Measurements from ENCODE around the gene MBP.
A peak's percentile ranks its signal among the peaks of the same experiment; 100 is the strongest.

MBP gene

DNA sequence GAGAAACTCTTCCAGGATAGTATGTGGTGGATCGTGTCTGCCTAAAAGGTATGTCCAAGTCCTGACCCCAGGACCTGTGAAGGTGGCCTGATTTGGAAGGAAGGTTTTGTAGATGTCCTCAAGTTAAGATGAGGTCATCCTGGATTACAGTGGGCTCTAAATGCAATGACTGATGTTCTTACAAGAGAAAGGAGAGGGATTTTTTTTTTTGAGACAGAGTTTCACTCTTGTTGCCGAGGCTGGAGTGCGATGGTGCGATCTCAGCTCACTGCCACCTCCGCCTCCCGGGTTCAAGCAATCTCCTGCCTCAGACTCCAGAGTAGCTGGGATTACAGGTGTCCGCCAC, 19.9 kb downstream of the MBP start:
- DNase-seq, result no peak

GRCh38 chr18:77111951-77112746, 20.4 kb downstream of the MBP start:
- no peak for DNase-seq

- DNase-seq, result no peak
Observed at GRCh38 chr18:77111449-77111848, 21.1 kb downstream of the MBP start.

DNA sequence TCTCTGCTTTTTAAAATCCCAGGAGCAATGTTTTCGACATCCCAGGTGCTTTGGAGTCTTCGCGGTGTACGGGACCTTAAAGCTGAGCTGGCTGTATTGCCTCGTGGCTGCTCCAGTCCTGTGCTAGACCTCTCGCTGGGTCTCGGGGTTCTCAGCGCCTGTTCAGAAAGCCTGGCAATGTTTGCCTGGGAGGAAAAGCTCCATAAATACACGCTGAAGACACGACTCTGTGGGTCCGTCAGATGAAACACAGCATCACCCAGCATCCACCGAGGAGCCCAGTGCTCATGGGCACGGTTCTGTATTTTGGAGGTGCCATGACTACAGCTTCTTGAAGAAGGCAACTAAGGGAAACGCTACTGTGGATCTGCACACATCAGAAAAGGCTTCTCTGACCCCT, 21.6 kb downstream of the MBP start:
- no peak for DNase-seq

DNA sequence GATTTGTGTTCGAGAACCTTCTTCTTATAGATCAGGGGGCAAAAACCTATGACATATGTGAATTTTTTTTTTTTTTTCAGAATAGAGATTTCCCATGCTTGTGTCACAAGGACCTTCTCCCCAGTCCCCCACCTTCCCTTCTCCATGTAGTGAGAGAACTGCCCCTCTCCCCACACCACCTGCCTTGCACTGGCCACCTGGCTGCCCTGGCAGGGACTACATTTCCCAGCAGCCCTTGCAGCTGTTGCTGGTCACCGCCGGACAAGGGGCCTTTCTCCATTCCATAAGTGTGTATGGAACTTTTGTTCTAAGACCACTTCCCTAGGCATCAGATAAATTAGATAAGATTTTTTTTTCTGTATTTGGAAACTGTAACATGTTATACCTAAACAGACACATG, 22.2 kb downstream of the MBP start:
- no peak for DNase-seq

- no peak for DNase-seq
Observed at GRCh38 chr18:77109648-77110019, 22.9 kb downstream of the MBP start.

DNA sequence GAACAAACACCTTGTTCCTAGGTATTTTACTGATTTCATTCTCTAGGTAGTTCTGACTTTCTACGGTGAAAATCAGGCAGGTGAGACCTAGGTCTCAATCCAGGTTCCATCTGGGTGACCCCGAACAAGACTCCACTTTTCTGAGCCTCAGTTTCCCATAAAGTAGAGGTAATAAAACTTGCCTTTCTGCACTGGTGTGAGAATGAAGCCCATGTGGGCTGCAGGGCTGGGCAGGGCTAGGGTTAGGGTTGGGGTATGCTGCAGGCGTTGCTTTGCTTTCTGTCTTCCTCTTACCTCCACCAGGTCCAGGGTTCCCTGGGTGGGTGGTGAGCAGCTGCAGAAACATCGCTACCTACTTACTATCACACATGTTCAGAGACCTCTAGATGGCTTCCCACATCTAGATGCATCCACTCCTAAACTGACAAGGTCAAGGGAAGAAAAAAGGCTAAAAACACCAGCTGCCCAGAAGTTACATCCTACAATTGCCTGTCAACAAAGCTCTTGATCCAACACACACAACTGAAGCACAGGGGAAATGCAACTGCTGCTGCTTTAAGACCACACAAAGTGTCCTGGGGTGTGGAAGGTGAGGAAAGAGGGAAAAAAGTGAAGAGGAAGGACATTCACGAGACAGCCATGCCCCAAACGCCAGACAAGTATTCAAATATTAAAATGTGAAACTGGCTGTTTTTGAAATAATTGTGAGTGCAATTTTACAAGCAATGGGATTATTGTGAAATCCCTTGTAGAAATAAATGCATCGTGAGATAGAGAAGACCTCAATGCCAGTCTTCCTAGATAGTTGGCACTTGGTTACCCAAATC, 23.5 kb downstream of the MBP start:
- DNase-seq, result no peak

GRCh38 chr18:77108001-77108692, 24.4 kb downstream of the MBP start:
- DNase-seq, result no peak

- no peak for DNase-seq
Observed at GRCh38 chr18:77107292-77107691, 25.3 kb downstream of the MBP start.

DNA sequence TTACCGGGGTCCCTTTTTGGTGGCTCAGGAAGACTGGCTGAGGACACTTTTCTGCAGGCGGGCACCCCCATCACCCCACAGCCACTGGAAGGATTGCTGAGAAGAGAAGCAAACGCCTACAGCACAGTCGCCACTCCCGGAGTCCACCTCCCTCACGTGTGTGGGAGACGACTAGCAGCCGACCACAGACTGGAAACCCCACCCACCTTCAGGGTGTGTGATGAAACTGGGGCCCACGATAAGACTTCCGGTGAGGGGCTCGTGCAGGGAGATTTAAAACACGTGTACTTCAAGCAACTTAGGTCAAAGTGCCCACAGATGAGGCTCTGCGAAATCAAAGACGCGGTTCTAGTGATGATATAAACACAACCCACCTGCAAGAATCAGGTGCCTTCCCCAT, 26.3 kb downstream of the MBP start:
- no peak for DNase-seq

GRCh38 chr18:77105680-77106079, 26.9 kb downstream of the MBP start:
- DNase-seq, result no peak

DNA sequence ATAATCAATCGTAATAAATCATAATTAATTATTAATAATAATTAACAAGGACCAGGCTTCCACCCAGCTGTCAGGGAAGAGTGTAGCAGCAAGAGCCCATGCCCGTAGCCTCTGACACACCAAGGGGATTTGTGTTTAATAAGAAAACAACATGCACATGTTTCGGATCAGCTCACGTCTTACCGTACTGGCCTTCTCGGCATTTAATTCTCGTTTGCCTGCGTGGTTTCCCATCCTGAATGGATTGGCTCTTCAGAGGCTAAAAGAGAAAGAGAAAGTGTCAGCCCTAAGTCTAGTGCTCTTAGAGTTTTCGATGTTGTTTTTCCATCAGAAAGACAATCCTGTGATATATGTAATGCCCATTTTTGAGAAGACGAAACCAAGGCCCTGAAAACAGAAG, 27.6 kb downstream of the MBP start:
- DNase-seq, result no peak

- DNase-seq, result no peak
Observed at GRCh38 chr18:77103991-77104531, 28.5 kb downstream of the MBP start.

- DNase-seq, result no peak
Observed at GRCh38 chr18:77103187-77103850, 29.3 kb downstream of the MBP start.

DNA sequence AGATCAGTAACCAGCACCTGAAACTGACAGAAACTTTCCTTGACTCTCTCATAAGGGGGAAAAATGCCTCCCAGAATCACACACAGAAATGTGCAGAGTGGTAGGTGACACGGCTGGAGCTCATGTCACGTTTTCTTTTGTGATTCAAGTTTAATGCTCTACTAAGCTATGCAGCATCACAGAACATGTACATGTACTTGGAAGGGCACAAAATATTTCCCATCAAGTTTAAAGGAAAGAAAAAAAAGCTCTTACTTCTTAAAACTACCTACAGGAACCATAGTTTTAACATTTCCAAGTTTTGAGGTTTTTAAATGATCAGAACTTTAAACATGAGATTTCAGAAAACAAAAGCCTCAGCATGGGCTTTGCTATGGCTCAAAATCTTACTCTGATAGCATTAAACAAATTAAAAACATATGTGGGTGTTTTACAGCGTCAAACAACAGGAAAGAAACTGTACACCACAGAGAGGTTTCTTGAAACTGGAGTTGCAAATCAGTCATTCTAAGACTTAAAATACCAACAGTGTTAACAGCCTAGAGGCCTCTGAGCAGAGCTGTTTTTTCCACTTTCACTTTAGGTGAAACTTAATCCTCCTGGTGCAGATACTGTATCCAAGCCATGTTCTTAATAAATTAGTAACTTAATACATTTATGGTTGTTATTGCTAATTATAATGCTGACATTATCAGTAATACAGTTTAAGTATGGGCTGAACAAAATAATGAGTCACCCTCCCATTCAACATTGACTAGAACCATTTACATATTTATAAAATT, 30.1 kb downstream of the MBP start:
- no peak for DNase-seq

- DNase-seq, result peak; percentile 91
Observed at GRCh38 chr18:77101410-77102258, 30.9 kb downstream of the MBP start.

GRCh38 chr18:77100751-77101355, 31.7 kb downstream of the MBP start:
- no peak for DNase-seq

- DNase-seq, result no peak
Observed at GRCh38 chr18:77099485-77100370, 32.9 kb downstream of the MBP start.

- DNase-seq, result no peak
Observed at GRCh38 chr18:77098538-77099174, 33.9 kb downstream of the MBP start.
